ENCODE measurements around the gene CD83.

- TF ChIP-seq, protein P1, sequence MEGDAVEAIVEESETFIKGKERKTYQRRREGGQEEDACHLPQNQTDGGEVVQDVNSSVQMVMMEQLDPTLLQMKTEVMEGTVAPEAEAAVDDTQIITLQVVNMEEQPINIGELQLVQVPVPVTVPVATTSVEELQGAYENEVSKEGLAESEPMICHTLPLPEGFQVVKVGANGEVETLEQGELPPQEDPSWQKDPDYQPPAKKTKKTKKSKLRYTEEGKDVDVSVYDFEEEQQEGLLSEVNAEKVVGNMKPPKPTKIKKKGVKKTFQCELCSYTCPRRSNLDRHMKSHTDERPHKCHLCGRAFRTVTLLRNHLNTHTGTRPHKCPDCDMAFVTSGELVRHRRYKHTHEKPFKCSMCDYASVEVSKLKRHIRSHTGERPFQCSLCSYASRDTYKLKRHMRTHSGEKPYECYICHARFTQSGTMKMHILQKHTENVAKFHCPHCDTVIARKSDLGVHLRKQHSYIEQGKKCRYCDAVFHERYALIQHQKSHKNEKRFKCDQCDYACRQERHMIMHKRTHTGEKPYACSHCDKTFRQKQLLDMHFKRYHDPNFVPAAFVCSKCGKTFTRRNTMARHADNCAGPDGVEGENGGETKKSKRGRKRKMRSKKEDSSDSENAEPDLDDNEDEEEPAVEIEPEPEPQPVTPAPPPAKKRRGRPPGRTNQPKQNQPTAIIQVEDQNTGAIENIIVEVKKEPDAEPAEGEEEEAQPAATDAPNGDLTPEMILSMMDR (IDR thresholded peaks at IDR 0.05 in 4 of 5, conservative IDR thresholded peaks at IDR 0.05 in 1 of 5) = no peak
- TF ChIP-seq POLR2A (IDR thresholded peaks at IDR 0.05) = no peak
These were observed 40.2 kb upstream of the CD83 start for GRCh38 chr6:14077193-14077867.

Measured in gastrocnemius medialis (tissue), 4 donors.